GM12891 (cell line): ENCODE data around the gene ISG15.

Experiments
- DNase-seq: peaks from one replicate; pipeline ENCODE4 v3.0.0; 2011; ENCODE audit warnings: low spot score; ENCODE audit not compliant: insufficient read length
- FAIRE-seq: peaks from 2 replicates; lab custom pipeline; 2011; peaks lifted over from hg19 to GRCh38; lab: Jason Lieb, UNC
- PAX5 ChIP-seq: IDR thresholded peaks from 2 replicates; pipeline ENCODE4 v1.6.1; 2011; ENCODE audit warnings: low read length, moderate library complexity, mild to moderate bottlenecking; ENCODE audit not compliant: insufficient read depth, severe bottlenecking
- POLR2A ChIP-seq: IDR thresholded peaks from 2 replicates; pipeline ENCODE4 v1.6.1; 2011; ENCODE audit warnings: low read depth, low read length, control low read depth
- POLR2AphosphoS5 ChIP-seq: IDR thresholded peaks from 2 replicates; pipeline ENCODE4 v1.6.1; 2011; ENCODE audit warnings: low read depth, low read length, control low read depth
- POU2F2 ChIP-seq: IDR thresholded peaks from 2 replicates; pipeline ENCODE4 v1.6.1; 2011; ENCODE audit warnings: low read depth, mild to moderate bottlenecking, control low read depth, low read length, moderate library complexity
- SPI1 ChIP-seq: IDR thresholded peaks from 2 replicates; pipeline ENCODE4 v1.6.1; 2011; ENCODE audit warnings: low read depth, low read length, control low read depth
- TAF1 ChIP-seq: IDR thresholded peaks from 2 replicates; pipeline ENCODE4 v1.6.1; 2011; ENCODE audit warnings: low read depth, low read length, control low read depth

Gene ISG15

GRCh38 chr1:1039145-1039910, 26.0 kb downstream of the ISG15 start:
- DNase-seq, result no peak
- FAIRE-seq, result peak; percentile 65
- no peak for TF ChIP-seq POLR2A
- no peak for TF ChIP-seq PAX5
- no peak for TF ChIP-seq TAF1
- TF ChIP-seq SPI1, result no peak
- TF ChIP-seq POU2F2, result no peak
- no peak for TF ChIP-seq POLR2AphosphoS5

- peak; percentile 99 for DNase-seq
- no peak for TF ChIP-seq TAF1
- no peak for TF ChIP-seq POLR2AphosphoS5
- TF ChIP-seq PAX5, result no peak
- no peak for TF ChIP-seq POU2F2
- no peak for TF ChIP-seq SPI1
- no peak for TF ChIP-seq POLR2A
- FAIRE-seq, result peak; percentile 79
These were observed 27.0 kb downstream of the ISG15 start for GRCh38 chr1:1040004-1040991.

- FAIRE-seq (no peak), DNase-seq (no peak)
- TF ChIP-seq POLR2AphosphoS5, result no peak
- no peak for TF ChIP-seq SPI1
- TF ChIP-seq TAF1, result no peak
- no peak for TF ChIP-seq POLR2A
- no peak for TF ChIP-seq PAX5
- no peak for TF ChIP-seq POU2F2
These were observed 27.8 kb downstream of the ISG15 start for GRCh38 chr1:1041092-1041523.

- no peak for FAIRE-seq
- DNase-seq, result no peak
- TF ChIP-seq SPI1 (no peak), POLR2A (no peak), PAX5 (no peak), POLR2AphosphoS5 (no peak)
These were observed 28.6 kb downstream of the ISG15 start for GRCh38 chr1:1041873-1042272.

- DNase-seq, result no peak
- no peak for FAIRE-seq
- TF ChIP-seq SPI1 (no peak), POLR2A (no peak), POLR2AphosphoS5 (no peak), POU2F2 (no peak), TAF1 (no peak)
These were observed 29.5 kb downstream of the ISG15 start for GRCh38 chr1:1042835-1043234.

GRCh38 chr1:1043411-1043810, 30.1 kb downstream of the ISG15 start:
- DNase-seq (no peak), FAIRE-seq (no peak)
- TF ChIP-seq TAF1, result no peak

- no peak for FAIRE-seq
- TF ChIP-seq POLR2AphosphoS5 (no peak), POU2F2 (no peak), POLR2A (no peak), TAF1 (no peak), SPI1 (no peak), PAX5 (no peak)
- DNase-seq, result no peak
These were observed 30.6 kb downstream of the ISG15 start for GRCh38 chr1:1043921-1044320.

GRCh38 chr1:1044455-1045078, 31.3 kb downstream of the ISG15 start:
- FAIRE-seq (no peak), DNase-seq (no peak)
- TF ChIP-seq POLR2A (no peak), SPI1 (no peak), PAX5 (no peak), POLR2AphosphoS5 (no peak), TAF1 (no peak), POU2F2 (no peak)

- FAIRE-seq, result no peak
These were observed 31.8 kb downstream of the ISG15 start for GRCh38 chr1:1045129-1045528.

GRCh38 chr1:1046243-1046642, 32.9 kb downstream of the ISG15 start:
- DNase-seq, result no peak
- TF ChIP-seq SPI1 (no peak), POLR2AphosphoS5 (no peak), PAX5 (no peak), TAF1 (no peak), POLR2A (no peak), POU2F2 (no peak)
- FAIRE-seq, result no peak

More at GRCh38 chr1:1045129-1045528, 31.8 kb downstream of the ISG15 start:
- no peak for DNase-seq
- no peak for TF ChIP-seq POU2F2
- no peak for TF ChIP-seq POLR2A
- TF ChIP-seq PAX5, result no peak
- TF ChIP-seq TAF1, result no peak
- no peak for TF ChIP-seq POLR2AphosphoS5
- no peak for TF ChIP-seq SPI1

- TF ChIP-seq POU2F2 (no peak), POLR2AphosphoS5 (no peak), SPI1 (no peak), POLR2A (no peak), TAF1 (no peak), PAX5 (no peak)
- no peak for FAIRE-seq
These were observed 33.5 kb downstream of the ISG15 start for GRCh38 chr1:1046767-1047166.

More at GRCh38 chr1:1046767-1047166, 33.5 kb downstream of the ISG15 start:
- DNase-seq, result no peak
